ENCODE results near the gene MT1G.

The MT1G gene

DNA sequence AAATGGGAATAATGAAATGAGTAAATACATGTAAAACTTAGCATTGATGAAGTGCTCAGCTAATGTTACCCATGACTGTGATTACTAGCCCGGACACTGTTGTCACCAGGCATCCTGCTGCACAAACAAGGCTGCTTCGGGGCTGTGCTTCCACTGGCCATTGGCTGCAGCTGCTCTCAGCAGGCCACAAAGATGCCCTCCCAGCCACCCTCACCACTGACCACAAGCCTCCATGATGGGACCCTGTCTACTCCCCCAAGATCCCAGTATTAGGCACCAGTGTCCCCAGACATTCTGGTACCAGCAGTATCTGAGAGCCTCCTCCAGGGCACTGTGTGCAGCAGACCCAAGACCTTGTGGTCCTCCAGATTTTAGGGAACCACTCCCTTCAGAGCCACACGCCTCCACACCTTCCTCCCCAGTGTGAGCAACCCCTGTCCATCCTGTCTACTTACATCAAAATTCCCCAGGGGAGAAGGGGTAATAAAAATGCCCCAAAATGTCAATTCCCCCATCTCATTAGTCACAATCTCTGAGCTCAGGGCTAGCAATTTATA, 42.4 kb upstream of the MT1G start:
- H3K9me3 ChIP-seq (ENCODE audit: insufficient read depth, low read depth, low read length): no peaks in the 10 kb centered on the region
- H3K9me2 ChIP-seq (replicated peaks; ENCODE audit: low read depth, low read length): no peaks in the 10 kb centered on the region
- peak overlapping the region; percentile 11; the same call in 1 of the 2 replicates for H2AFZ ChIP-seq (ENCODE audit: low read length)
- H3K4me2 ChIP-seq (ENCODE audit: low read depth, low read length, poor library complexity, severe bottlenecking): no peak overlapping the region
- no peaks in the 10 kb centered on the region for H3F3A ChIP-seq (ENCODE audit: low read depth)
- H3K4me1 ChIP-seq (ENCODE audit: insufficient read depth, low read length, poor library complexity, severe bottlenecking): peaks cover 30% of the 10 kb centered on the region
- no peak overlapping the region for H3K9ac ChIP-seq (ENCODE audit: low read depth, low read length, poor library complexity, severe bottlenecking)
- H3K27me3 ChIP-seq (ENCODE audit: insufficient read depth, low read length, poor library complexity, severe bottlenecking): no peaks in the 10 kb centered on the region
- H3K36me3 ChIP-seq (ENCODE audit: insufficient read depth, low read length): no peaks in the 10 kb centered on the region
- H4K20me1 ChIP-seq (ENCODE audit: insufficient read depth, low read length, poor library complexity, severe bottlenecking): no peaks in the 10 kb centered on the region
- H3K4me3 ChIP-seq (ENCODE audit: low read length, poor library complexity, severe bottlenecking): no peak overlapping the region
- H3K79me2 ChIP-seq (ENCODE audit: insufficient read depth, low read length): no peaks in the 10 kb centered on the region
- TF ChIP-seq, protein P1, sequence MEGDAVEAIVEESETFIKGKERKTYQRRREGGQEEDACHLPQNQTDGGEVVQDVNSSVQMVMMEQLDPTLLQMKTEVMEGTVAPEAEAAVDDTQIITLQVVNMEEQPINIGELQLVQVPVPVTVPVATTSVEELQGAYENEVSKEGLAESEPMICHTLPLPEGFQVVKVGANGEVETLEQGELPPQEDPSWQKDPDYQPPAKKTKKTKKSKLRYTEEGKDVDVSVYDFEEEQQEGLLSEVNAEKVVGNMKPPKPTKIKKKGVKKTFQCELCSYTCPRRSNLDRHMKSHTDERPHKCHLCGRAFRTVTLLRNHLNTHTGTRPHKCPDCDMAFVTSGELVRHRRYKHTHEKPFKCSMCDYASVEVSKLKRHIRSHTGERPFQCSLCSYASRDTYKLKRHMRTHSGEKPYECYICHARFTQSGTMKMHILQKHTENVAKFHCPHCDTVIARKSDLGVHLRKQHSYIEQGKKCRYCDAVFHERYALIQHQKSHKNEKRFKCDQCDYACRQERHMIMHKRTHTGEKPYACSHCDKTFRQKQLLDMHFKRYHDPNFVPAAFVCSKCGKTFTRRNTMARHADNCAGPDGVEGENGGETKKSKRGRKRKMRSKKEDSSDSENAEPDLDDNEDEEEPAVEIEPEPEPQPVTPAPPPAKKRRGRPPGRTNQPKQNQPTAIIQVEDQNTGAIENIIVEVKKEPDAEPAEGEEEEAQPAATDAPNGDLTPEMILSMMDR (conservative IDR thresholded peaks at IDR 0.05; ENCODE audit: low read length): no peak
- TF ChIP-seq EZH2phosphoT487 (IDR thresholded peaks at IDR 0.05; ENCODE audit: borderline replicate concordance): no peak

DNA sequence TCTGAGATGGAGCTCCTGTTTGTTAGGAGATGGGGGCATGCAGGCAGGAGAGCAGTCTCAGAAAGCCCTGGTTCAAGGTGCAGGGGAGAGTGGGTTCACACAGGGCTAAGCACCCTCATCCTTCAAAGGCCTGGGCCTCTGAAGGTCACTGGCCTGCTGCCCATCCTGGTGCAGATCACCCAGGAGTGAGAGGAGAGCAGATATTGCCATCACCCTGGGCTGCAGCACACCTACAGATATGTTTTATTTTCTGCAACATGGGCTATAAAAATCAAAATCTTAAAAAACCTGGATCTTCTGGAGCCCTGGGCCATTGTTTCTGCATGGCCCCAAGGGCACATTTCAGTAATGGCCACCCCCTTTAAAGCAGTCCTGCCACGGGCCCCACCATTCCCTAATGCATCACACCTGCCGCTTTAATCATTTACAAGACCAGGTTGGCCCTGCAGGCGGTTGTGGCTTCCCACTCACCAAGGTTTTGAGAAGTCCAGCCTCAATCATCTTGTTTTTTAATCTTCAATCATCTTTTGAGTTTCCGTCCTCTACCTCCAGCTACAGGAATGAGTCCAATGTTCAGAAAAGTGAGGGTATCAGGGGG, 41.7 kb upstream of the MT1G start:
- H3K4me2 ChIP-seq (ENCODE audit: low read depth, low read length, poor library complexity, severe bottlenecking): peak overlapping the region; percentile 69

DNA sequence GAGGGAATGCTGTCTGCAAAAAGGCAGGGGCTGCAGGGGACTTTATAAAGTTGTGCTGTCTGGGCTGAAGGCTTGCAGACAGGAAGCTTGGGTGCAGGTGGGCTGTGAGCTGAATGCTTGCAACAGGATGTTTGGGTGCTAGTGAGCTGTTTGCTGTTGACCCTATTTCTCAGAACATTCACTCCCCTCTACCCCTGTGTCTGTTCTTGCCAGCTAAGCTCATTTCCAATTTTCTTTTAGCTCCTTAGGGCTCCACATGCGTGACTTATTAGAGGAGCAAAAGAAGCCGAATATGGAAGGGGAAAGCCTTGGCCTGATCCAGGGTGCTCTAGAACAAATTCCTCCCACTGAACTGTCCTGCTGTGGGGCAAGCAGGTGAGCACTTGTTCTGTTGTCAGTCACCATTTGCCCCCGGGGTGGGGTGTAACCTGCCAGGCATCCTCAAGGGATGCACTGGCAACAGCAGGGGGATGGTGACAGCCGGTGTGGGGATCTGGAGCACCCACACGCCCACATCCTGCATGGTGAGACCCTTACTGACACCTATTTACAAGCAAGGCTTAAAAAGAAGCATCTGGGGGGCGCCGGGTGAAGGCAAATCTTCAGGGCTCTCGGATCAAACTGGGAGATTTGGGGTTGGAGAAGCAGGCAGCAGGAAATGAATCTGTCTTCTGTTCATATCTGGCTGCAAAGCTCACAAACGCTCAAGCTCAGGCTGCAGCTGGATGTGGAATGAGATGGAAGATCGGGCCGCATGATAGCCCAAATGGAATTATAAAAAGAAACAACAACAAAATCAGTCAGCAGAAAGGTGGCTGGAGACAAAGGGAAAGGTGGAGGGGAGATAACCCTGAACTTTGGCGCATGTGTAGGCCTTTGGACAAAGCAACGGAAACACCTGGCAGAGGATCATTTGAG, 40.9 kb upstream of the MT1G start:
- H3K4me3 ChIP-seq (ENCODE audit: low read length, poor library complexity, severe bottlenecking): peak overlapping the region; percentile 35
- no peaks in the 10 kb centered on the region for H3K9me3 ChIP-seq (ENCODE audit: insufficient read depth, low read depth, low read length)
- no peaks in the 10 kb centered on the region for H3K79me2 ChIP-seq (ENCODE audit: insufficient read depth, low read length)
- H3K9me2 ChIP-seq (replicated peaks; ENCODE audit: low read depth, low read length): no peaks in the 10 kb centered on the region
- no peak for TF ChIP-seq EZH2phosphoT487 (IDR thresholded peaks at IDR 0.05; ENCODE audit: borderline replicate concordance)
- TF ChIP-seq, protein P1 (conservative IDR thresholded peaks at IDR 0.05; ENCODE audit: low read length): no peak
- H3K27me3 ChIP-seq (ENCODE audit: insufficient read depth, low read length, poor library complexity, severe bottlenecking): no peaks in the 10 kb centered on the region
- H3F3A ChIP-seq (ENCODE audit: low read depth): no peaks in the 10 kb centered on the region
- peak overlapping the region; percentile 69 for H3K4me2 ChIP-seq (ENCODE audit: low read depth, low read length, poor library complexity, severe bottlenecking)
- H3K9ac ChIP-seq (ENCODE audit: low read depth, low read length, poor library complexity, severe bottlenecking): peak overlapping the region; percentile 62
- peak overlapping the region; percentile 49 for H2AFZ ChIP-seq (ENCODE audit: low read length)
- H4K20me1 ChIP-seq (ENCODE audit: insufficient read depth, low read length, poor library complexity, severe bottlenecking): no peaks in the 10 kb centered on the region
- peaks cover 26% of the 10 kb centered on the region for H3K4me1 ChIP-seq (ENCODE audit: insufficient read depth, low read length, poor library complexity, severe bottlenecking)
- H3K36me3 ChIP-seq (ENCODE audit: insufficient read depth, low read length): no peaks in the 10 kb centered on the region

More for the DNA sequence above, 41.7 kb upstream of the MT1G start:
- no peaks in the 10 kb centered on the region for H3K27me3 ChIP-seq (ENCODE audit: insufficient read depth, low read length, poor library complexity, severe bottlenecking)
- peaks cover 26% of the 10 kb centered on the region for H3K4me1 ChIP-seq (ENCODE audit: insufficient read depth, low read length, poor library complexity, severe bottlenecking)
- H4K20me1 ChIP-seq (ENCODE audit: insufficient read depth, low read length, poor library complexity, severe bottlenecking): no peaks in the 10 kb centered on the region
- no peaks in the 10 kb centered on the region for H3K9me3 ChIP-seq (ENCODE audit: insufficient read depth, low read depth, low read length)
- H3K9me2 ChIP-seq (replicated peaks; ENCODE audit: low read depth, low read length): no peaks in the 10 kb centered on the region
- no peaks in the 10 kb centered on the region for H3F3A ChIP-seq (ENCODE audit: low read depth)
- no peaks in the 10 kb centered on the region for H3K79me2 ChIP-seq (ENCODE audit: insufficient read depth, low read length)
- no peak overlapping the region for H3K4me3 ChIP-seq (ENCODE audit: low read length, poor library complexity, severe bottlenecking)
- no peaks in the 10 kb centered on the region for H3K36me3 ChIP-seq (ENCODE audit: insufficient read depth, low read length)
- H2AFZ ChIP-seq (ENCODE audit: low read length): peak overlapping the region; percentile 49
- H3K9ac ChIP-seq (ENCODE audit: low read depth, low read length, poor library complexity, severe bottlenecking): peak overlapping the region; percentile 62
- TF ChIP-seq EZH2phosphoT487 (IDR thresholded peaks at IDR 0.05; ENCODE audit: borderline replicate concordance): no peak
- TF ChIP-seq, protein P1 (conservative IDR thresholded peaks at IDR 0.05; ENCODE audit: low read length): no peak

Measured in Loucy (cell line).